Keratinocyte (primary cell): ENCODE results near the gene FASLG. TPM values are rescaled to one million over a fixed set of nuclear protein-coding genes. Genes with fewer than 3 reads are reported as not detected.

Source experiments
- DNase-seq: peaks from one replicate; pipeline ENCODE4 v3.0.0-alpha.2; 2011; ENCODE audit warnings: low read depth, missing footprints, low spot score
- FAIRE-seq: peaks from 2 replicates; lab custom pipeline; 2011; peaks lifted over from hg19 to GRCh38; lab: Jason Lieb, UNC
- H2AFZ ChIP-seq: 2 replicates; pipeline ENCODE4 v1.6.0; 2012; ENCODE audit warnings: low read length, control low read depth, inconsistent platforms; ENCODE audit not compliant: control insufficient read depth
- H3K27ac ChIP-seq: 2 replicates; pipeline ENCODE4 v1.5.1; 2011; ENCODE audit warnings: low read length; ENCODE audit not compliant: control insufficient read depth, insufficient read depth
- H3K27me3 ChIP-seq: 3 replicates; pipeline ENCODE4 v1.6.0; 2011; ENCODE audit warnings: low read length; ENCODE audit not compliant: control insufficient read depth, insufficient read depth; ENCODE audit errors: extremely low read depth
- H3K36me3 ChIP-seq, 2 experiments: 2 replicates in 1 of 2; 3 replicates in 1 of 2; pipeline ENCODE4 v1.5.1; 2011; ENCODE audit warnings: low read length in 2 of 2, mild to moderate bottlenecking in 1 of 2; ENCODE audit not compliant: control insufficient read depth in 2 of 2, insufficient read depth in 2 of 2; ENCODE audit errors: extremely low read depth in 1 of 2
- H3K4me1 ChIP-seq: 3 replicates; pipeline ENCODE4 v1.5.1; 2011; ENCODE audit warnings: low read length; ENCODE audit not compliant: control insufficient read depth, insufficient read depth; ENCODE audit errors: extremely low read depth
- H3K4me2 ChIP-seq: 3 replicates; pipeline ENCODE4 v1.6.0; 2011; ENCODE audit warnings: low read depth, low read length; ENCODE audit not compliant: control insufficient read depth, insufficient read depth; ENCODE audit errors: extremely low read depth
- H3K4me3 ChIP-seq, 3 experiments: fragments of 200-600 bp in 1 of 3; sonication (generic) in 1 of 3; 2 replicates in 2 of 3; 3 replicates in 1 of 3; pipeline ENCODE4 v1.5.1; 2011 to 2016; ENCODE audit warnings: low read length in 3 of 3, mild to moderate bottlenecking in 3 of 3, control low read depth in 2 of 3, inconsistent platforms in 1 of 3, low read depth in 1 of 3, mixed read lengths in 1 of 3, mixed run types in 1 of 3, moderate library complexity in 1 of 3; ENCODE audit not compliant: control insufficient read depth in 2 of 3, insufficient read depth in 2 of 3; ENCODE audit errors: extremely low read depth in 1 of 3
- H3K79me2 ChIP-seq: 2 replicates; pipeline ENCODE4 v1.6.0; 2012; ENCODE audit warnings: low read length; ENCODE audit not compliant: control insufficient read depth, insufficient read depth
- H3K9ac ChIP-seq: 3 replicates; pipeline ENCODE4 v1.6.0; 2011; ENCODE audit warnings: low read length; ENCODE audit not compliant: control insufficient read depth, insufficient read depth; ENCODE audit errors: extremely low read depth
- H3K9me1 ChIP-seq: 3 replicates; pipeline ENCODE4 v1.6.0; 2011; ENCODE audit warnings: low read length; ENCODE audit not compliant: control insufficient read depth, insufficient read depth; ENCODE audit errors: extremely low read depth
- H3K9me3 ChIP-seq: 2 replicates; pipeline ENCODE4 v1.5.1; 2012; ENCODE audit warnings: low read depth, low read length; ENCODE audit not compliant: control insufficient read depth
- H4K20me1 ChIP-seq: 3 replicates; pipeline ENCODE4 v1.6.0; 2011; ENCODE audit warnings: low read length; ENCODE audit not compliant: control insufficient read depth, insufficient read depth; ENCODE audit errors: extremely low read depth
- EZH2 ChIP-seq: IDR thresholded peaks from one replicate; pipeline ENCODE4 v1.6.1; 2012; ENCODE audit warnings: inconsistent platforms, mild to moderate bottlenecking, low read length, moderate library complexity
- dilution Hi-C: fragments of 300-500 bp; cut with MboI; formaldehyde crosslinking; loops from one replicate; pipeline ENCODE4 v1.7.0; 2020; ENCODE audit warnings: low sequenced_read_pairs; ENCODE audit not compliant: extremely low pct_ligation_motif_present
- polyA plus RNA-seq, 5 experiments: library from polyadenylated mRNA; depleted of rRNA in 3 of 5; stranded (reverse) in 3 of 5; stranded (forward) in 1 of 5; unstranded in 1 of 5; fragments of >200 nt; gene quantifications; 1 replicate in 1 of 5; 2 replicates in 3 of 5; 3 replicates in 1 of 5; pipeline versions ENCODE4 v1.2.1 to v1.2.3, GENCODE V29; 2011 to 2012; ENCODE audit warnings: missing spikeins in 2 of 5, low read depth in 1 of 5, low replicate concordance in 1 of 5
- TF ChIP-seq, protein P1 (sequence below), 3 experiments: IDR thresholded peaks in 1 of 3; conservative IDR thresholded peaks in 1 of 3; optimal IDR thresholded peaks in 1 of 3; 2 replicates in 2 of 3; 3 replicates in 1 of 3; pipeline versions ENCODE3 to v1.5.1; 2011; ENCODE audit warnings: low read length in 3 of 3, mild to moderate bottlenecking in 3 of 3, moderate library complexity in 2 of 3, control low read depth in 1 of 3, inconsistent platforms in 1 of 3; ENCODE audit not compliant: insufficient read depth in 2 of 3; ENCODE audit errors: extremely low read depth in 1 of 3

FASLG gene
- polyA plus RNA-seq, 1 donor (not counting 4 experiments of a cell fraction or from before 2014, with no cell fraction given): 0.04 TPM

- TF ChIP-seq, protein P1, sequence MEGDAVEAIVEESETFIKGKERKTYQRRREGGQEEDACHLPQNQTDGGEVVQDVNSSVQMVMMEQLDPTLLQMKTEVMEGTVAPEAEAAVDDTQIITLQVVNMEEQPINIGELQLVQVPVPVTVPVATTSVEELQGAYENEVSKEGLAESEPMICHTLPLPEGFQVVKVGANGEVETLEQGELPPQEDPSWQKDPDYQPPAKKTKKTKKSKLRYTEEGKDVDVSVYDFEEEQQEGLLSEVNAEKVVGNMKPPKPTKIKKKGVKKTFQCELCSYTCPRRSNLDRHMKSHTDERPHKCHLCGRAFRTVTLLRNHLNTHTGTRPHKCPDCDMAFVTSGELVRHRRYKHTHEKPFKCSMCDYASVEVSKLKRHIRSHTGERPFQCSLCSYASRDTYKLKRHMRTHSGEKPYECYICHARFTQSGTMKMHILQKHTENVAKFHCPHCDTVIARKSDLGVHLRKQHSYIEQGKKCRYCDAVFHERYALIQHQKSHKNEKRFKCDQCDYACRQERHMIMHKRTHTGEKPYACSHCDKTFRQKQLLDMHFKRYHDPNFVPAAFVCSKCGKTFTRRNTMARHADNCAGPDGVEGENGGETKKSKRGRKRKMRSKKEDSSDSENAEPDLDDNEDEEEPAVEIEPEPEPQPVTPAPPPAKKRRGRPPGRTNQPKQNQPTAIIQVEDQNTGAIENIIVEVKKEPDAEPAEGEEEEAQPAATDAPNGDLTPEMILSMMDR (optimal IDR thresholded peaks at IDR 0.05 in 1 of 3, IDR thresholded peaks at IDR 0.05 in 1 of 3, conservative IDR thresholded peaks at IDR 0.05 in 1 of 3; ENCODE audit: extremely low read depth in 1 of 3, insufficient read depth in 2 of 3, low read length in 3 of 3): no peak
- no peak for TF ChIP-seq EZH2
- DNase-seq (no peak), FAIRE-seq (no peak)
- H3K27ac ChIP-seq: no peak overlapping the region
- H3K4me2 ChIP-seq: no peak overlapping the region
- no peak overlapping the region for H3K9ac ChIP-seq
- dilution Hi-C loops: no loop called here
- H3K79me2 ChIP-seq: no peaks in the 10 kb centered on the region
- H3K9me3 ChIP-seq: no peaks in the 10 kb centered on the region
- H3K36me3 ChIP-seq: no peaks in the 10 kb centered on the region
- no peaks in the 10 kb centered on the region for H3K27me3 ChIP-seq
- H3K4me1 ChIP-seq: peaks cover 15% of the 10 kb centered on the region
- H4K20me1 ChIP-seq: no peaks in the 10 kb centered on the region
- no peak overlapping the region for H2AFZ ChIP-seq
- no peaks in the 10 kb centered on the region for H3K9me1 ChIP-seq
- no peak overlapping the region for H3K4me3 ChIP-seq
Observed at GRCh38 chr1:172668097-172668496, 9.2 kb downstream of the FASLG start.

GRCh38 chr1:172669011-172669410 lies 10.1 kb downstream of the FASLG start:
- Histone ChIP-seq H3K9me1 (no peaks in the 10 kb centered on the region), H3K79me2 (no peaks in the 10 kb centered on the region), H3K9me3 (no peaks in the 10 kb centered on the region), H4K20me1 (no peaks in the 10 kb centered on the region), H3K27me3 (no peaks in the 10 kb centered on the region), H3K27ac (no peak overlapping the region), H3K4me2 (no peak overlapping the region), H3K9ac (no peak overlapping the region), H3K4me1 (peaks cover 9% of the 10 kb centered on the region), H3K4me3 (no peak overlapping the region), H3K36me3 (no peaks in the 10 kb centered on the region), H2AFZ (no peak overlapping the region)
- FAIRE-seq (no peak), DNase-seq (no peak)
- dilution Hi-C loops: no loop called here
- TF ChIP-seq, protein P1 (optimal IDR thresholded peaks at IDR 0.05 in 1 of 3, IDR thresholded peaks at IDR 0.05 in 1 of 3, conservative IDR thresholded peaks at IDR 0.05 in 1 of 3; ENCODE audit: extremely low read depth in 1 of 3, insufficient read depth in 2 of 3, low read length in 3 of 3): no peak
- TF ChIP-seq EZH2: no peak
